HUDEP-2 (cell line): Measurements from ENCODE around the gene PAPOLG.

Source experiments
- DNase-seq, 76 experiments: peaks; one replicate each; lab custom pipeline; 2025; ENCODE audit not compliant: unreplicated experiment in 76 of 76; lab: John Stamatoyannopoulos, UW

Gene PAPOLG

DNA sequence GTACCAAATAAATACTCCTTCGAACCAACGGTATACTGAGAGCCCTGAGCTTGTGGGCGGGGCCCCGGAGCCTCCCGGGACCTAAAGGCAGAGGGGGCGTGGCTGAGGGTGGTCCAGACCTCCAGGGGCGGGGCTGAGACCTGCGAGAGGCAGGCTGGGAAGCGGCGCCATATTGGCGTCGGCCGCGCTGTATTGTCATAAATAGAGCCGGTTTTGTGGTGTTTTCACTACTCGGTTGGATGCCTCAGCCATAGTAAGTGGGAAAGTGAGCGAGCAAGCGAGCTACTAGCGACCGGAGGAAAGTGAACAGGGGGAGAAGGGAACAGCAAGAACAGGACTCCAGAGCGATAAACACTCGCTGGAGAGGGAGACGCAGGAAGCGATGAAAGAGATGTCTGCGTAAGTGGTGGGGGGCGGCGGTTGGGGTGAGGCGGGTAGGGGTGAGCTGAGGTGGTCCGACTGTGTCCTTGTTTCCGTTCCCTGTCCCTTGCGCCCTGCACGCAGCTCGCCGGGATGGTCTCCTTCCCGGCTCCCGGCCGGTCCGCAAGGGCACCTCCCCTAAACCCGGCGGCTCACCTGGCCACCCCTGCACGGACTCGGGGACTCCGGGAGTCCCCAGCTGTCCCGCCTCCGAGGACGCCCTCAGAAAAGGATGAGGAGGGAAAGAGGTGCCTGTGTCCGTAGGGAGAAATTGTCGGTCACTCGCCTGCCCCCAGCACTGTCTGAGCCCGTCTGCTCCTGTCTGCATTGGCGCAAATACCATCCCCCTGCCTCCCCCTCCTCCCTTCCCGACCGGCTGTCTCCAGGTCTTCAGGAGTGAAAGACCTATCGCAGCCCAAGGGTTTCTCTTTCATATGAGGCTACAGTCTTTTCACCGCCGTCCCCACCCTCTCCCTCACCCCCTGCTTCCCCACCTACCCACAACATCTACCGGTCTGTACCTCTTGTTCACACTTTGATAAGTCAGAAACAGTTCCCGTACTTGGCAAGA, at the start of gene PAPOLG:
Gene PAPOLG, plus strand, starts transcription at position 172 of the 991 bp plus-strand sequence. Its CDS starts 211 bp downstream, at position 383.
- DNase-seq = peak in 75 of 76 experiments; percentile 34 to 96 (median 89)

- DNase-seq = peak in 6 of 76 experiments; percentile 2 to 24 (median 8)
These were observed 48.2 kb upstream of the PAPOLG start for GRCh38 chr2:60707750-60708371.

DNA sequence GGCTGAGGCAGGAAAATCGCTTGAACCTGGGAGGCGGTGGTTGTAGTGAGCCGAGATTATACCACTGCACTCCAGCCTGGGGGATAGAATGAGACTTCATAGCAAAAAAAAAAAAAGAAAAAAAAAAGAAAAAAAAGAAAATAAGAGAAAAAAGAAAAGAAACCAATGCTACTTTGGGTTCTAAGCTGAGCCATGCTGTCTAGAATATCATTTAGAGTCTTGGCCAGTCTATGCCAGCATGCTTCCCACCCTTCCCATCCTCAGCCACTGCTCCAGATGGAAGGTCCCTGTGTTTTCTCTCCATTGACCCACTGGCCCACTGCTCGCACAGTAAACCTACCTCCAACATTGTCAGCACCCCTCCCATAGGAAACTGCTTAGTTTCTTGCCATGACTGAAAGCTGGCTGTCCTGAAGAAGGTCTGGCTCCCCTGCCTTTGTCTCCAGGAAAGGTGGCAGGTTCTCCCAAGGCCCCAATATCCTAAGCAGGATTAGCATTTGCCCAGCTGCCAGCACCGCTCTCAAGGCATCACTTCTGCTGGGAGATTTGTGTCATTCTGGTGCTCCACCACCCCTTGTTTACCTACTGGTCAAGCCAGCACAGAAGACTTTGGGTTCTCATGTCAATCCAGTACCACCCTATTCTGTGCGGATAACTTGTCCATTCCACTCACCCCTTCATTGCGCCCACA, 47.3 kb upstream of the PAPOLG start:
- DNase-seq = no peak

DNA sequence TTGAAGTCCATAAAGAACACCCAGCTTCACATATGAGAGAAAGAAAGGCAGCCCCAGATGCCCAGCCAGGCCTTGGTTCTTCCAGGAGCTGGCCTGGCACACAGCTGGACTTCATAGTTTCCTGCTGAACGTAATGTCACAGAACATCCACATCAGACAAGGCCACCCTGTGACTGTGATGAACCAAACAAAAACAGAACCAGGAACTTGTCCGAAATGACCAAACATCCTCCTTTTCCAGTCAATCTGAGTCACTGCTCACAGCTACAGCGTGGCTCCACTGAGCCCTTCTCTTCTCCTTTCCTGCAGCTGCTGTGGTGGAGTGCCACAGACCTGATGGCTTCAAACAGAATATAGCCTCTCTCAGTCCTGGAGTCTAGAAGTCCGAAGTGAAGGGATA, 45.4 kb upstream of the PAPOLG start:
- no peak for DNase-seq

- no peak for DNase-seq
These were observed 40.5 kb upstream of the PAPOLG start for GRCh38 chr2:60715561-60715960.

- DNase-seq = no peak
These were observed 38.4 kb upstream of the PAPOLG start for GRCh38 chr2:60717691-60718090.

DNA sequence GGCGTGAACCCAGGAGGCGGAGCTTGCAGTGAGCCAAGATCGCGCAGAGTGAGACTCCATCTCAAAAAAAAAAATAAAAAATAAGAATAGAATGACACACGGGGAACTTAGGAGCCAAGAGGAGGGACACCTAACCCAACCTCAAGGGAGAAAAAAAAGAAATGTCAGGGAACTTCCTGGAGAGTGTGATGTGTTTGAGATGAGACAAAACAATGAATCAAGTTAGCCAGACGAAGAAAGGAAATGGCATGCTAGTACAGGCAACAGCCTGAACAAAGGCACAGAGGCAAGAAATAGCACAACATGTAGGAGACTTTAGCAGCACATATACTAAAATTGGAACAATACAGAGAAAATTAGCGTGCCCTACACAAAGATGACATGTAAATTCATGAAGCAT, 36.7 kb upstream of the PAPOLG start:
- no peak for DNase-seq

DNA sequence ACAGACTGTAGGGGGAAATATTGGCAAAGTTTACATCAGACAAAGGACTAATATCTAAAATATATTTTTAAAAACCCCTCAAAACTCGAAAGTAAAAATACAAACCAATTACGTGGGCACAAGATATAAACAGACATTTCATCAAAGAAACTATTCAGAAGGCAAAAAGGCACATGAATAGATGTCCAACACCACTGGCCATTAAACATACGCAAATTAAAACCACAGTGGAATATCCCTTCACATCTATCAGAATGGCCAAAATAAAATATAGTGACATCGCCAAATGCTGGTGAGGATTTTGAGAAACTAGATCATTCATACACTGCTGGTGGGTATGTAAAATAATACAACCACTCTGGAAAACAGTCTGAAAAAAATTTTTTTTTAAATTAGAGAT, 30.6 kb upstream of the PAPOLG start:
- DNase-seq = no peak

DNA sequence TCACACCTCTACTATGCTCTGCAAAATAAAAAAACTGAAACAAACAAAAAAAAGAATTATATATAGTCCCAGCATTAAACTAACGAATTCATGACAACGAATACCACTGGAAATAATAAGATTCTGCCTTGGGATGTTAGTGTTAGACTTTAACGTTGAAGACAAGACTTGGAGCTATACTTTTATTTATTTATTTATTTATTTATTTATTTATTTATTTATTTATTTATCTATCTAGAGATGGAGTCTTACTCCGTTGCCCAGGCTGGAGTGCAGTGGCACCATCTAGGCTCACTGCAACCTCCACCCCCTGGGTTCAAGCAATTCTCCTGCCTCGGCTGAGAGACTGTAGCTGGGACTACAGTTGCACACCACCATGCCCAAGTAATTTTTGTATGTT, 27.2 kb upstream of the PAPOLG start:
- DNase-seq = no peak

- DNase-seq = no peak
These were observed 20.4 kb upstream of the PAPOLG start for GRCh38 chr2:60735496-60736250.

DNA sequence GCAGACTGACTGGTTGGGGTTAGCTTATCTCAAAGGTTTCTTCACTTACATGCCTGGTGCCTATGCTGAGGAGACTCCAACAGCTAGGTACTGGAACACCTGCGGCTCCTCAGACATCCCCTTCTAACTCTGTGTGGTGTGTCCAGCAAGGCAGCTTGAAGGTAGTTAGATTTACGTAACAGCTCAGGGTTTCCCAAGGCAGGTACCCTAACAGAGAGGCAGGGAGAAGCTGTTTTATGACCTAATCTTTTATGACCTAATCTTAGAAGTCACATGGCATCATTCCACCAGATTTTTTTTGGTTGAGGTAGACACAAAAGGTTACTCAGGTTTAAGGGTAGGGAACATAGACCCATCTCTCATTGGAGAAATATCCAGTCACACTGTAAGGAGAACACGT, 17.4 kb upstream of the PAPOLG start:
- no peak for DNase-seq

GRCh38 chr2:60739156-60739555, 16.9 kb upstream of the PAPOLG start:
- DNase-seq = no peak

DNA sequence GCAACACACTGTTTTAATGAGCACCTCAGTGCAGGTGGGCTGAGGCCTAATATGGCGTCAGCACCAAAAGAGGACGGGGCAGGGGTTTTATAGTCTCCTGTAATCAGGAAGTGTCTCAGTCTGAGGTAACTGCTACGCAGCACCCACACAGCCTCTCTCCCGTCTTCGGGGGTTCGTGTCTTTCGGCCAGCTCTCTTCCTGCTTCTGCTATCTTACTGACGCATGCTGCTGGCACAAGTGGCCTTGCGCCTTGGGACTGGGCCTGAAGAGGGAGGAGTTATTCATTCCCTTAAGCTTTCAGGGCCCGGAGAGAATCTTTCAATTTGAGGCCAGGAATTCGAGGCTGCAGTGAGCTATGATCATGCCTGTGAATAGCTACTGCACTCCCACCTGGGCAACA, 14.5 kb upstream of the PAPOLG start:
- no peak for DNase-seq

DNA sequence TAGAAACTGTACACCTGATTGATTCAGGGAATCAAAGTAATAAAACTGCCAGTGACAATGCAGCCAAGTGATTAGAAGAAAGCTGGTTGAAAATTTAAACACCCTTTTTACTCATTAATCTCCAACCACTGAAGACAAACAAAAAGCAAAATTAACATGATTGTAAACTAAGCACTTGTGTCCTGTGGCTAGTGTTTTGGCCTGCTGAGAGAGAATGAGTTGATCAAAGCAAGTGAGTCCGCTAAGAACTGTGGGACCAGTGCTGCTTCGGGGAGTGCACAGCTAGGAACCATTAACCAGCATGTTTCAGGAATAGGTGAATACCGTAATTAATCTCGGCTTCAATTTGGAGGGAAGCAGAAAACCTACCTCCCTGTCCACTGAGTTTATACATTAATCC, 13.6 kb upstream of the PAPOLG start:
- no peak for DNase-seq

GRCh38 chr2:60745330-60745729, 10.7 kb upstream of the PAPOLG start:
- DNase-seq = no peak

DNA sequence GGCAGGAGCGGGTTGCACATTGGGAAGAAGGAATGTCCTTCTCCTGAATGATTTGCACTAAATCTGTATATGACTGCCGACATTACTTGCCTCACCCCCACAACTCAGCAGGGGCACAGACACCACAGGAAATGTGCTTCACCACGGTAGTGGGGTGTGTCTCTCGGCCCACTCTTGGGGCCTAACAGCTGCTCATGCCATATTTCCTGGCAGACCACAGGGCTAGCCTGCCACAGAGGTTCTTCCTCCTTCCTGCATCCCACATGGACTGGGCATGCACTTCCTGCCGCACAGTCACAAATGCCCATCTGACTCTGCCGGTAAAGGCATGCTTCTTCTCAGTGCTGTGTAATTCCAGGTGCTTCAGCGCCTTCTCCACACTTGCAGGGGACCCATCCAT, 10.3 kb upstream of the PAPOLG start:
- DNase-seq = no peak

DNA sequence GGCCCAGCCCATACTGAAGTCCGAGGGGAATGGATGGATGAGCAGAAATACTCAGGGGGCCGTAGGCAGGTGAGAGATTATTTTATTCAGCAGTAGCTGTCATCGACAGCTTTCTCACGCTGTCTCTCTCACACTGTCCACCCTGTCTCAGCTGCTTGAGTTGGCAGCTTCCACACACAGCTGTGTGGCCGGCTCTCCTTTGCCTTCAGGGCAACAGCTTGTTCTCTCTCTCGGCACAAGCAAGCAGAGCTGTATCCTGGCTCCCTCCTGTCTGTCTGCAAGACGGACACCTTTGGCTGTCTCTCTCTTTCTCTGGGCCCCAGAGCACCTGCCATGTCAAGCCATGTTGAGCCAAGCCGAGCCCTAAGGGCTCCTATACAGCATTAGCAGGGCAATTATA, 9.8 kb upstream of the PAPOLG start:
- no peak for DNase-seq

GRCh38 chr2:60759654-60760053, 3.6 kb downstream of the PAPOLG start:
- DNase-seq = no peak

- DNase-seq = peak in 1 of 76 experiments; percentile 6
These were observed 8.9 kb downstream of the PAPOLG start for GRCh38 chr2:60764736-60765534.

GRCh38 chr2:60766283-60766682, 10.2 kb downstream of the PAPOLG start:
- DNase-seq = no peak
